ENCODE results near the gene SLC38A10.

The SLC38A10 gene

DNA sequence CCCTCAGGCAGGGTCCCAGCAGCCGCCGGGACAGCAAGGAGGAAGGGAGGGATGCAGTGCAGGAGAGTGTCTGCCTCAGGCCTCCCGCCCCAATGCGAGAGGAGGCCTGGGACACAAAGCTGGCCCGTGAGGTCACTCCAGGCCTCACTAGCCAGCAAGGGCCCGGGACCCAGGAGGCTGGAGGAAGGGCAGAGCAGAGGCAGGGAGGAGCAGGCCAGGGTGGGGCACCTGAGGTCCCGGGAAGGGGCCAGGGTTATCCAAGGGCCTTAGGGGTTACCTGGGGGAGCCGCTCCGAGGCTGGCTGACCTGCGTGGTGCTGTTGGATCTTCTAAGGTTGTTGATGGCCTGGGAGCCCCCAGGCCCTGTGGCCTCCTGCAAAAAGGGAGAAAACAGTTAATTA lies 86.5 kb downstream of the SLC38A10 start:
- H3K4me3 ChIP-seq (replicated peaks in 1 of 2; ENCODE audit: low read depth in 2 of 2, low read length in 2 of 2) = no peak overlapping the region
- no peak for DNase-seq (ENCODE audit: low read depth in 2 of 2)
- TF ChIP-seq, protein P1, sequence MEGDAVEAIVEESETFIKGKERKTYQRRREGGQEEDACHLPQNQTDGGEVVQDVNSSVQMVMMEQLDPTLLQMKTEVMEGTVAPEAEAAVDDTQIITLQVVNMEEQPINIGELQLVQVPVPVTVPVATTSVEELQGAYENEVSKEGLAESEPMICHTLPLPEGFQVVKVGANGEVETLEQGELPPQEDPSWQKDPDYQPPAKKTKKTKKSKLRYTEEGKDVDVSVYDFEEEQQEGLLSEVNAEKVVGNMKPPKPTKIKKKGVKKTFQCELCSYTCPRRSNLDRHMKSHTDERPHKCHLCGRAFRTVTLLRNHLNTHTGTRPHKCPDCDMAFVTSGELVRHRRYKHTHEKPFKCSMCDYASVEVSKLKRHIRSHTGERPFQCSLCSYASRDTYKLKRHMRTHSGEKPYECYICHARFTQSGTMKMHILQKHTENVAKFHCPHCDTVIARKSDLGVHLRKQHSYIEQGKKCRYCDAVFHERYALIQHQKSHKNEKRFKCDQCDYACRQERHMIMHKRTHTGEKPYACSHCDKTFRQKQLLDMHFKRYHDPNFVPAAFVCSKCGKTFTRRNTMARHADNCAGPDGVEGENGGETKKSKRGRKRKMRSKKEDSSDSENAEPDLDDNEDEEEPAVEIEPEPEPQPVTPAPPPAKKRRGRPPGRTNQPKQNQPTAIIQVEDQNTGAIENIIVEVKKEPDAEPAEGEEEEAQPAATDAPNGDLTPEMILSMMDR (IDR thresholded peaks at IDR 0.05; ENCODE audit: low read depth, low read length) = no peak

DNA sequence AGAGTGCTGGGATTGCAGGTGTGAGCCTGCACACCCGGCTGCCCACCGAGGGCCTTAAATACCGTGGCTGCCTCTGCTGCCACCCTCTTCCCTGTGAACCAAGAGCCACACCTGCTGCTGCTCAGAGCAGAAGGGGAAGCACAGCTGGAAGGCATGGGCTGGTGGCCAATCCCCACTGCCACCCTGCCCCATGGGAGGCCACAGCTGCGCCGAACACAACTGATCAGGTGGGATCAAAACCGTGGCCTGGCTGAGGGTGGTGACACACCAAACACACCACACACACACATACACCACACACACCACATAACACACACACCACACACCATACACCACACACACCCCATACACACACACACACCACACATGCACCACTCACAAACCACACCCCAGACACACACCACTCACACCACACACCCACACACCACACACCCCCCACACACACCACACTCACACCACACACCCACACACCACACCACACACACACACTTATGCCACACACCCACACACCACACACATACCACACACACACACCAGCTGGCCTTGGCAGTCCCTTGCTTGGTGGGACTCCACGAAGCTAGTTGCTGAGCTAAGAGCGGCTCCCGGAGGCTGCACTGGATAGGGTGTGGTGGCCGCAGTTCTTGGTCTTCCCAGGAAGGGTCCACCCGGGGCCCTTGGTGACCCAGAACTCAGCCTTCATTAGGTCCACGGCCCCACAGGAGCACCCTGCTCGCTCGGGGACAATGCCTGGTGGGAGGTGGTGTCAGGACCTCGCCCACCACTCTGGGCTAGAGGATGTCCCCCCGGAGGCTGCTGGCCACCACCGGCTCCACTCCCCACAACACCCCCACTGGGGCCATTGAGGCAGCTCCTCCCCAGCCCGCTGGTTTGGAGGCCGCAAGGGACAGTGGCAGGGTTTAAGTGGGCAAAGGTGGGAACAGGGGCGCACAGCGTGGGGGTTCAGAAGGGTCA lies 87.2 kb downstream of the SLC38A10 start:
- DNase-seq (ENCODE audit: low read depth in 2 of 2) = no peak

DNA sequence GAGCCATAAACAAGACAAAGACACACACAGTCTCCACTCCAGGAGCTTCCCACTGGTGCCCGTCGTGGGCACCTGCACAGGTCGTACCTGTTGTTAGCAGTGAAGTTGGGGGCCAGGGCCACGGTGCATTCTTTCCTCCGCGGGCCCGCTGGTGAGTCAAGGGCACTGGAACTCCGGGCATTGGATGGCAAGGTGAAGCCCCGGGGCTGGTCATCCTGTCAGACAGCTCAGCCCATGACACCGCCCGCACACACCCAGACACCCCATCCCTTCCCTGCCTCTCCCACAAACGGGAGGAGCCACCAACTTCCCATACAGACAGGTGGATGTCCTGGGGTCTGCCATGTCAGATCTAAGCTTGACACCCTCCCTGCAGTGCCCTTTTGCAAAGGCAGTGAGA lies 88.5 kb downstream of the SLC38A10 start:
- H3K4me3 ChIP-seq (replicated peaks in 1 of 2; ENCODE audit: low read depth in 2 of 2, low read length in 2 of 2) = no peak overlapping the region
- TF ChIP-seq, protein P1 (IDR thresholded peaks at IDR 0.05; ENCODE audit: low read depth, low read length) = no peak
- DNase-seq (ENCODE audit: low read depth in 2 of 2) = no peak

More for the DNA sequence above, 87.2 kb downstream of the SLC38A10 start:
- no peak overlapping the region for H3K4me3 ChIP-seq (replicated peaks in 1 of 2; ENCODE audit: low read depth in 2 of 2, low read length in 2 of 2)
- TF ChIP-seq, protein P1 (IDR thresholded peaks at IDR 0.05; ENCODE audit: low read depth, low read length) = no peak

DNA sequence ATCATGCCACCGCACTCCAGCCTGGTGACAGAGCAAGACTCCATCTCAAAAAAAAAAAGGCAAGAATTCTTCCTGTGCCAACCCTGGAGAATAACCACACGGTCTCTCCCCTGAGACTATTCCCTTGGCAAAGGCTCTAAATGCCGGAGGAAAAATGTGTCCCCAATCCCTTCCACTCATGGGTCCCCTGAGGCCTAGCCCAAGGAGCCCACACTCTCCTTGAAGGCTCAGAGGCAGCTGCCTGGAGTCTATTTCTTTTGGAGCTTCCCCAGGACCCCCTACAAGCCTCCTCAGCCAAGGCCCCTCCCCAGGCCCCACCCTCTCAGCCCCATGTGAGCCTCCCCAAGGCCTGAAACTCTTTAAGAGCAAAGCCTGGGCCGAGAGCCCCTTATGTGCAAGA lies 88.9 kb downstream of the SLC38A10 start:
- TF ChIP-seq, protein P1 (IDR thresholded peaks at IDR 0.05; ENCODE audit: low read depth, low read length) = no peak
- DNase-seq (ENCODE audit: low read depth in 2 of 2) = no peak
- no peak overlapping the region for H3K4me3 ChIP-seq (replicated peaks in 1 of 2; ENCODE audit: low read depth in 2 of 2, low read length in 2 of 2)

DNA sequence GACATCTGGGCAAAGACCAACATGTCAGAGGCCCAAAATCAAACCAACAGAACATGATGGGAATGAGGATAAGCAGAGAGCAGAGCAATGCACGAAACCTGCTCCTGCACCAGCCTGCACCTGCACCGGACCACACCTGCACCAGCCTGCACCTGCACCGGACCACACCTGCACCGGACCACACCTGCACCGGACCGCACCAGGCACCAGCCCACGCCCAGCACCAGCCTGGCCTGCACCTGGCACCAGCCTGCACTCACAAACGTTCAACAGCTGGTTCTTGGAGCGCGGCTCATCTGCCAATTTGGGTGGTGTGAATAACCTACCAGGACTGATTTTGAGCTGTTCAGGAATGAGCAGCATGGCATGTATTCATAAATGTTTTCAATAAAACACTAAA lies 90.5 kb downstream of the SLC38A10 start:
- H3K4me3 ChIP-seq (replicated peaks in 1 of 2; ENCODE audit: low read depth in 2 of 2, low read length in 2 of 2) = no peak overlapping the region
- DNase-seq (ENCODE audit: low read depth in 2 of 2) = no peak
- TF ChIP-seq, protein P1 (IDR thresholded peaks at IDR 0.05; ENCODE audit: low read depth, low read length) = no peak

DNA sequence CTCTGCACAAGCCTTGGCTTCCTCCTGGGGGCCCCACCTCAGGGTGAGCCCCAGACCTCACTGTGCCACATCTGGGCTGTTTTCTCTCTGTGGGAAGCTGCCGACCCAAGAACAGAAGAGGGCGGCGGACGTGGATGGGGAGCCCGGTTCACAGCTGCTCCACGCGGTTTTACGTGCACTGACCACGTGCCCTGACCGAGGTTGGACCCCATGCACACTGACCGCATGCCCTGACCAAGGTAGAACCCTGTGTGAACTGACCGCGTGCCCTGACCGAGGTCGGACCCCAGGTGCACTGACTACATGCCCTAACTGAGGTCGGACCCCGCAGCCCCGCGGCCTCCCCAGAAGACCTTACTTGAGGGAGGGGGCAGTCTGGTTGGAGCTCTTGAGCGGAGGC lies 92.0 kb downstream of the SLC38A10 start:
- no peak overlapping the region for H3K4me3 ChIP-seq (replicated peaks in 1 of 2; ENCODE audit: low read depth in 2 of 2, low read length in 2 of 2)
- no peak for DNase-seq (ENCODE audit: low read depth in 2 of 2)
- TF ChIP-seq, protein P1 (IDR thresholded peaks at IDR 0.05; ENCODE audit: low read depth, low read length) = no peak
